GM08714 (cell line): ENCODE data around the gene RASL11A.
"Not testable (repeated sequence)": the region's sequence is repeated elsewhere in the genome, so short reads cannot be mapped to it uniquely, and the experiment has no call there.

Experiments
- H3K4me3 ChIP-seq: fragments of 200-500 bp; sonication (Bioruptor generic); 2 replicates; pipeline ENCODE4 v1.5.1; 2014; ENCODE audit warnings: mild to moderate bottlenecking, low read length, inconsistent platforms
- ZNF274 ChIP-seq: IDR thresholded peaks from 2 replicates; pipeline ENCODE4 v1.6.1; 2012; ENCODE audit warnings: mild to moderate bottlenecking, low read depth, low read length

The RASL11A gene

DNA sequence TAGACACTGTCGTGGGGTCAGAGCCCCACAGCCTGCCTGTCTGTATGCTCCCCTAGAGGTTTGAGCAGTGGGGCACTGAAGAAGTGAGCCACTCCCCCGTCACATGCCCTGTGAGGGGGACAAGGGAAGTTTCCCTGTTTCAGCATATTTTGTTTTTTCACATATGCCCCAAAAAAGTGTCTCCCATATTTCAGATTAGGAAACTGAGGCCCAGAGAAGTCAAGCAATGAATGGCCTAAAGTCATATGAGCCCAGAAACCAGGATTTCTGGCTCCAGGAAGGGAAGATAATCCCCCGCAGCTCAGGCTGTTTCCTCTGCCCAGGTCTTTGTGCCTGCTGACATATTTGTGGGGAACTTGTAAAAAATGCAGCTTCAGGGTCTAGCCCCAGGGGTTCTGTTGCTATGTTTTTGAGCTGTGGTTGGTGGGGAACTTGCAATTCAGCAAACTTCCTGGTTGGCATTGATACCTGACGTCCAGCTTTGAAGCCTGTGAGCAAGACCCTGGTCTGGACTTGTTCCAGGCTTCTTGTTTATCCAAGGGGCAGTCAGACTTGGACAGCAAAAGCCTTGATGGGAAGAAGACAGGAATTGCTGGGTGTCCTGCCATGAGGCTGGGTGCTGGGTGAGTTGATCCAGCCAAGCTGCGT, 9.5 kb downstream of the RASL11A start:
- H3K4me3 ChIP-seq = no peak overlapping the region
- no peak for TF ChIP-seq ZNF274

DNA sequence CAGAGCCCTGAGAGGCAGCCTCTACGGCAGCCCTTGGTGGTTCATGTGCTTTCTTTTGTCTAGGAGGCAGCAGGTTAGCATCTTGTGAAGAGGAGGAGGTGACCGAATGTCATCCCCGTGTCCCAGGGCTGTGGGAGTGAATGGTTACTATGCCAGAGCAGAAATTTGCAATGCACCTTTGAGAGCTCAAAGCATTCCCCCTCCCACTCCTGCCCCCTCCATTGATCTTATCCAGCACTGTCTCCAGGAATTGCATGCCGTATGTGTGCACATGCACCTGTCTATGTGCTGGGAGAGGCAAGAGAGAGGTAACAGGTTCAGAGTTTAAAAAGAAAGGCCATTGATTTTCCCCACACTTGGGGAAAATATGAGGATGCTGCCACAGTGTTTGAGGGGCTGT, 10.2 kb downstream of the RASL11A start:
- no peak overlapping the region for H3K4me3 ChIP-seq
- TF ChIP-seq ZNF274 = no peak

DNA sequence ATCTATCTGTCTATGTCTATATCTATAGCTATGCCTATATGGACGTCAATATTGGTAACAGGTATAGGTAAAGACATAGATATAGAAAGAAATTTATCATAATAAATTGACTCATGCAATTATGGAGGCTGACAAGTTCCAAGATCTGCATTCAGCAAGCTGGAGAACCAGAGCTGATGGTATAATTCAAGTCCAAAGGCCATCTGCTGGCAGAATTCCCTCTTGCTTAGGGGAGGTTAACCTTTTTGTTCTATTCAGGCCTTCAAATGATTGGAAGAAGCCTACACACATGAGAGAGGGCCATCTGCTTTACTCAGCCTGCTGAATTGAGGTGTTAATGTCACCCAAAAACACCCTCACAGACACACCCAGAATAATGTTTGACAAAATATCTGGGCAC, 10.8 kb downstream of the RASL11A start:
- no peak overlapping the region for H3K4me3 ChIP-seq
- no peak for TF ChIP-seq ZNF274

DNA sequence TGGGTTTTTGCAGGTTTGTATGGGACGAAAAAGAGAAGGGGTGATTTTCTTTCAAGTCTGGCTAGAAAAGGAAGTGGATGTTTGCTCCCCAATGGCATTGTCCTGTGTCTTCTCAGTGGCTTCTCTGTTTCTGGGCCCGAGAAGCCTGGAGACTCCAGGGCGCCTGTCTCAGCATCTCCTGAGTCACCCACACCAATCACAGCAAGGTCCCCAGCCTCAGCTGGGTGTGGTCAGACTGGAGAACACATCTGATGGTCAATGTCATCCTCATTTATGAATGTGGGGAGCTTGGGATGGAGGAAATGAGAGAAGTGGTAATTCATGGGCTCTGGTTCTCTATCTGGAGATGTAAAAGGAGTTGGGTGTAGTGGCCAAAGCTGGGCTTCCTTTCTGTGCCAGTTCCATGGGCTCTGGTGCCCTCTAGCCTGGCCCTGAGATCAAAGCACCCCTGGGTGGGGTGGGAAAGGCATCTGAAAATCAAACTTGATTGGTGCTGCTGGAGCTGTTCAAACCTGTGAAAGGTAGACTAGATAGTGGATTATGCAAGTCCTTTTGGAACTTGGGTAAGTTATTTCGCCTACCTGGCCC, 13.4 kb downstream of the RASL11A start:
- H3K4me3 ChIP-seq = no peak overlapping the region
- no peak for TF ChIP-seq ZNF274

DNA sequence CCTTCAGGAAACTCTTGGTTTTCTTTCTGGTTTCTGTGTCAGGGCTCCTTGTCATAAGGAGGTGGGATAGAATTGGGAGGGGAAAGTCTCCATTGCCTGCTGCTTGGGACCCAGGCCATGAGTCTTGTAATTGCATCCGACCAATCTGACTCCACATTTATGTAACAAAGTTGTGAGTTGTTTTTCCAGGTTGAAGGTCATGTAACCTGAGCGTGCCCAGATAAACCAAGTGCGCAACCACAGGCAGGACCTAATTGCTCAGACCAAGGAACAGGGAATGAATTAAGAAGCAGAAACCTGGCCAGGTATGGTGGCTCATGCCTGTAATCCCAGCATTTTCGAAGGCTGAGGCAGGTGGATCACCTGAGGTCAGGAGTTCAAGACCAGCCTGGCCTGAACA, 17.8 kb downstream of the RASL11A start:
- H3K4me3 ChIP-seq = no peak overlapping the region
- no peak for TF ChIP-seq ZNF274

DNA sequence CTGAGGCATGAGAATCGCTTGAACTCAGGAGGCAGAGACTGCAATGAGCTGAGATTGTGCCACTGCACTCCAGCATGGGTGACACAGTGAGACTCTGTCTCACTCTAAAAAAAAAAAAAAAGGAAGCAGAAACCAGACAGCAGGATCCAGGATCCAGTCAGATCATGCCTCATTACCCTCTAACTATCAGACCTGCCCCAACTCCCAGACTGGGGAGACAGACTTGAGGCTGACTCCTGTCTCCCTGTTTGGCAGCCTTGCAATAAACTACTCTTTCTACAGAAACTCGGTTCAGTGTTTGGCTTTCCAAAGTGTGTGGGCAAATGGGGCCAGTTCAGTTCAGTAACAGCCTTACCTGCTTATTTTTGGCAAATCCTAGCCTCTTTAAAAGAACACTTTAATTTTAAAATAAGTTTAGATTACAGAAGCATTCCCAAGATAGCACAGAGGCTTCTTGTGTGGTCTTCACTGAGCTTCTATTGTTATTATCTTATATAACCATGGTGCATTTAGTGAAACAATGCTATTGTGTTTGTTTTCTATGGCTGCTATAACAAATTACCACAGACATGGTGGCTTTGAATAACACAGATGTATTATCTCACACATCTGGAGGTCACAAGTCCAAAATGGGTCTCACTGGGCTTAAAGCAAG, 18.5 kb downstream of the RASL11A start:
- H3K4me3 ChIP-seq = no peak overlapping the region
- TF ChIP-seq ZNF274 = no peak

DNA sequence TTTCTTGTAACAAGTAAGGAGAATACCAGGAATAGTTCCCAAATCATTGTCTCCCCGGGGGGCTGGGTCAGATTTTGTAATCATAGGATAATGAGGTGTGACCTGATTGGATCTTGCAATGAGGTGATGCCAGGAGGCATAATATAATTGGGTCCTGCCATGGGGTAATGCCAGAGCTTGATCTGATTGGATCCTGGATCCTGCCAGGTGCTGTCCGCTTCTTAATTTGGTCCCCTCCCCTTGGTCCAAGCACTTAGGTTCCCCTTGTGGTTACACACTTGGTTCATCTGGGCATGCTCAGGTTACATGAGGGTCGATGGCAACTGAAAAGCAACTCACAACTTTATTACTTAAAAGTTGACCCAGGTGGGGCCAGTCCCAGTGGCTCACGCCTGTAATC, 20.1 kb downstream of the RASL11A start:
- no peak for TF ChIP-seq ZNF274
- H3K4me3 ChIP-seq = no peak overlapping the region

DNA sequence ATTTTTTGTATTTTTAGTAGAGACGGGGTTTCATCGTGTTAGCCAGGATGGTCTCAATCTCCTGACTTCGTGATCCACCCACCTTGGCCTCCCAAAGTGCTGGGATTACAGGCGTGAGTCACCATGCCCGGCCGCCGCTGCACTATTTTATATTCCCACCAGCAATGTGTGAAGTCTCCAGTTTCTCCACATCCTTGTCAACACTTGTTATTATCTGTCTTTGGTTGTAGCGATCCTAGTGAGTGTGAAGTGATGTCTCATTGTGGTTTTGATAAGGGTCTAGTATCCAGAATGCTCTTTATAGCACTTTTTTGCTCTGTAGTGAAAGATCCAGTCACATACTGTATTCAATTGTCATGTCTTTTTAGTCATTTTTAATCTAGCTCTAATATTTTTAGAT, 21.3 kb downstream of the RASL11A start:
- not testable (repeated sequence) for H3K4me3 ChIP-seq

DNA sequence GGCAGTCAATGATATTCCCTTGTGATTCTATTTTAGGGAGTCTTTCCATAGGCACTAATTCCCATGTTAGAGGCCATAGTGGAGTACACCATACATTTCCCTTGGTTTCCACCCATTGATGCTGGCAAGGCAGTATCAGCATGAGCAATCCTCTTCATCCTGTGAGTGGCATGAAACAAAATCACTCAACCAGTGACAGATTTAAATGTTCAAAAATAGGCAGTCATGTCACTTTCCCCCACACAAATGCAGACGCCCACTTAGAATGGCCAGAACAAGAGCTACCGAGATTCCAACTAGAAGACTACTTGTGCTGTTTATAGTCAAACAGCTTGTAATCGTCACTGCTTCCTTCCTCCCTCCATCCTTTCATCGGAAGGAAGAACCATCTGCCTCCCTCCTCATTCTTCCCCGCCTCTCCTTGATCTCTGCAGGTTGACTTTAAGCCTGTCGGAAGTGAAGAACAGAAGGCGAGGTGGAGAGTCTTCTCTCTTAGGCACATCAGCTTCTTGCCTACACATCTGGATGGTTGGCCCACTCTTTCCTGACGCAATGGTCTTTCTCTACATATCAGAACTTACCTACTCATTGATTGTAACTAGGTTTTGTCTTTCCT, 22.6 kb downstream of the RASL11A start:
- TF ChIP-seq ZNF274 = no peak
- no peak overlapping the region for H3K4me3 ChIP-seq

DNA sequence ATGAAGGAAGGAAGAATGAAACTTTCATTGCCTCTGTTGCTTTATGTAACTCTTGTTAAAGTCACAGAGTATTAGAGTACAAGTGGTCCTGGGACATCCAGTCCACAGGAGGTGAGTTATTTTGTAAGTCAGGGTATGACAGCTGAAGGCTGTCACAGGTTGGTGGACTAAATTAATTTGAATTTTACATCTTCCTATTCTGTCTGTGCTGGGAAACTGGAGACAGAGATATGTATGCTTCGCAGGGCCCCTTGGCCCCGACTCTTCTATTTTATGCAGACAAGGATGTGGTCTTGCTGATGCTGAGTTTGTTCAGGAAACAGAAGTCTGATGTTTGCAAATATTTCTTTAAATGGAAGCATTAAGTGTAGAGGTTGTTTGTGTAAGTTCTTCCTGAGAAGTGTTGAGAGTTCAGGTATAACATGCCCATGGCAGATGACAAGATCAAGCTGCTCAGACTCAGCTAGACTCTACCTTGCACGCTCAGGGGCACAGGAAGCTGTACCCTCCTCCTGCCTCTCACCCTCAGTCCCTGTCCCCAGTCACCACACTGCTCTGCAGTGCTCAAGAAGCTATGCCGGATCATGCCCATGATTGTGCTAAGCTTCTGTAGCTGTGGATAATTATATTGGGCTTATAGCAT, 23.4 kb downstream of the RASL11A start:
- no peak overlapping the region for H3K4me3 ChIP-seq
- no peak for TF ChIP-seq ZNF274

DNA sequence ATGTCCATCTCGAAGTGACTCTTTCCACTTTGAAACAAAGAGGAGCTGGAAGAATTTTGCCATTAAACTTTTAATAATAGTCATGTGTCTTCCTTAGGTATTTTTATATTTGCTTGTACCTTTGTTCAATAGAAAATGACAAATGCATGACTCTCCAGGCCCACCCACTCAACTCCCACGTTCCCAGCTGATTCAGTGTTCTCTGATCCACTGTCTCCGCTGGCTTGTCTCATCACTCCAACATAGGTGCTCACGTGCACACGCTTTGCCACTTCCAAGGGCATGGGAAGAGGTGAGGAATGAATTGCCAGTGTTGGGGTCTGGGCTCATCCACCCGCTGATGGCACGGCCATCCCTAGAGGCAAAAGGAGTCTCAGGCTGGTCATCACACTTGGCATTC, 24.5 kb downstream of the RASL11A start:
- no peak for TF ChIP-seq ZNF274
- H3K4me3 ChIP-seq = no peak overlapping the region

DNA sequence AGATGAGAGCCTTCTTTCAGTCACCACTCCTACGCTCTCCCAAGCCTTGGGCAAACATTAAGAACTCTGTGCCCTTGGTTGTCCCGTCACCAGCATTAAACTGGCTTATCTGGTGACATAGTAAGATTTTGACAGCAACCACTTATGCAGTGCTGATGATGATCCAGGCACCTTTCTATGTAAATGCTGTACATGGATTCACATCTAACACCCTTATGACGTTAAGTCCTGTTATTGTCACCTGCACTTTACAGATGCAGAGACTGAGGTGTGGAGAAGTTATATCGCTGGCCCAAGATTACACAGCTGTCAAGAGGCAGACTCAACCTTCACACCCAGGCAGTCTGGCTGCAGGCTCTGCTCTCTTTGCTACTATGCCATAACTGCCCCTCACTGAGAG, 25.0 kb downstream of the RASL11A start:
- no peak for TF ChIP-seq ZNF274
- H3K4me3 ChIP-seq = no peak overlapping the region

DNA sequence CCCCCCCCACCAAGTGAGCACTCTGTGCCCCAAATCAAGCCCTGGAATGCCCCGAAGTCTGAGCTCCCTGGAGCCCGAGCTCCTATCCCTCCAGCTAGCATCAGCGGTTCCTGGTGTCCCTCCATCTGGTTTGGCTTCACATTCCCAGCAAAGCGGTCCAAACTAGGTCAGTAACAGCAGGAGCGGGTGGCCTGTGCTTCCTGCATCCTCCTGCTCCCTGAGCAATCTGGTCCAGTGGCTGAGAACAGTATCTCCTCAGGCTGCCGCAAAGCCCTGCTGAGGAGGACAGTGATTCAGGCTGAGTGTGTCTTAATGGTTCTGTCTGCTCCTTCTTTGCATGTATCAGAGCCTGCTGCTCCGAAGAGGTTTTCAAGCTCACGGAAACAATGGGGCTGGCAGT, 25.9 kb downstream of the RASL11A start:
- H3K4me3 ChIP-seq = no peak overlapping the region
- no peak for TF ChIP-seq ZNF274

DNA sequence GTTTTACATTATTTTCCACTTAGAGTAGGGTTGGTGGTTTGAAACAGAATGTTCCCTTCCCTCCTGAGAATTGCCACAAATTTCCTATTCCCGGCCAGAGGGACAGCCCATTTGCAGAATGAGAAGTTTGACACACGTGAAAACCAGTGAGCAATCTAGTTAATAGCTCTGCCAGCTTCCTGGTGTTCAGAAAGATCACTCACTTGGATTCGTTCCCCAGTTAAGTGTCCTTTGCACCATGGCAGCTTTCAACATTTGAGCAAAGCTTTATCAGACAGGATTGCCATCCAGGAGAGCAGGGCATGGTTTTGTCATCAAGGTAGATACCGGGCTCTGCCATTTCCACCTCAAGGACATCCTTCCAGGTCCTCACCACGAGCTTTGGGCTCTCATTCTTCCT, 28.2 kb downstream of the RASL11A start:
- TF ChIP-seq ZNF274 = no peak
- no peak overlapping the region for H3K4me3 ChIP-seq

DNA sequence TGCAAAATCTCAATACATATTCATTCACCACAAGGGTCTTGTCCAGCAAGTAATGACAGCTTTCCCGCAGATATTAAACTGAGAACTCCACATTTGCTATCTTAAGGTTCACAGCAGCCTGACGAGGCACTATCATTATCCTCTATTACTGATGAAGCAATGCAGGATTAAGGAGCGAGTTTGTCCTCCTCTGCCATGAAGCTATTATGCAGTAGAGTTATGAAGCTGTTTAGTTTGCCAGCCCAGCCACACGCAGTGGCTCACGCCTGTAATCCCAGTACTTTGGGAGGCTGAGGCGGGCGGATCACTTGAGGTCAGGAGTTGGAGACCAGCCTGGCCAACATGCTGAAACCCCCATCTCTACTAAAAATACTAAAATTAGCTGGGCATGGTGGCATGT, 29.8 kb downstream of the RASL11A start:
- not testable (repeated sequence) for H3K4me3 ChIP-seq
